Activated T-cell treated with anti-CD3 and anti-CD28 coated beads for 48 hours (primary cell): ENCODE data around the gene SDCCAG8.

ENCODE experiments used
- DNase-seq: peaks from one replicate; pipeline ENCODE4 v3.0.0-alpha.2; 2020; ENCODE audit warnings: low read depth

The SDCCAG8 gene

DNA sequence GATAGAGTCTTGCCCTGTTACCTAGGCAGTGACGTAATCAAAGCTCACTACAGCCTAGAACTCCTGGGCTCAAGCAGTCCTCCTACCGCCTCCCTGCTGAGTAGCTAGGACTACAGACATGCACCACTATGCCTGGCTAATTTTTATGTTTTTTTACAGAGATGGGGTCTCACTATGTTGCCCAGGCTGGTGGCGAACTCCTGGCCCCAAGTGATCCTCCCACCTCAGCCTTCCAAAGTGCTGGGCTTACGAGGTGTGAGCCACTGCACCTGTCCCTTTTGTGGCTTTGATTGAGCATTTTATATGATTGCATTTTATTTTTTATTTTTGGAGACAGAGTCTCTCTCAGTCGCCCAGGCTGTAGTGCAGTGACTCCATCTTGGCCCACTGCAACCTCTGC, 25.8 kb downstream of the SDCCAG8 start:
- DNase-seq: no peak

DNA sequence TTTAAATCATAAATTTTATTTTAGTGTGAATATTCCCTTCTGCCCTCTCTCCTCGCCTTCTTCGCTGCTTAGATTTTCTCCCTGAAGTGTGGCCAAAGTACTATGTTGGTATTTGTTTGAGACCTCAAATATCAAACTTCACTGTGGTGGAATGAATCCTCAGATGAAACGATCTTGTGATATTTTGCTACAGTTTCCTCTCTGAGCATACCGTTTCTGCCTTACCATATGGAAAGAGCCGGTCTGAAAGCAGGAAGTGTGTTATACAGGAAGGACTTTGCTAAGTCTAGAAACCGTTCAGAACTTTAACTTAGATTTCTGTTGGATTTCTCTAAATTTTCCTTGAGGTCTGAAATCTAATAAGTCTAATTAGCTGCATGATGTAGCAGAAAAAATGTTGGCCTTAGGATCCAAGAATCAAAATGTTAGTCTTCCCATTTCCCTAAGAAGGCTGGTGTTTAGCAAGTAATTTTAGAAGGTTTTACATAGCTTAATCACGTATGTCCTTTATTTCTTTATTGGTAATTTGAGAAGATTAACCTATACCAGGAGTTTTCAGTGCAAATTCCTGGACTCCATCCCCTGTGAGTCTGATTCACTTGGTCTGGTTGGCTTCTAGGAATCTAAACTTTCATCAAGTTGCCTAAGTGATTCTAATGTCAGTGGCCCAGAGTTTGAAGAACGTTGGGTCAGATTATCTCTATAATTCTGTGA, 30.7 kb downstream of the SDCCAG8 start:
- no peak for DNase-seq

DNA sequence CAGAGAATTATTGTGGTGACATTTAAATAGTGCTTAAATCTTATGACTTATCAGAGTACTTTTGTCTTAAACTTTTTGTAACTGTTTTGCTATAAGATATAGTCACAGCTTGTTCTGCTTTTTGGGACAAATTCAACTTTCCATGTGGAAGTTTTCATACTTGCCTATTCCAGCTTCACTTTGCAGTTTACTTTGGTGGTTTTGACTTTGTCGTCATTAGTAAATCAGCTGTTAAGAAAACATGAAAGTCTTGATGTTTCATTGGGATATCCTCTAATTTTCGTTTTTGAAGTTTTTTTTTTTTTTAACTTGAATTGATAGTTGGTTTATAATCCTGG, 31.3 kb downstream of the SDCCAG8 start:
- DNase-seq: no peak

DNA sequence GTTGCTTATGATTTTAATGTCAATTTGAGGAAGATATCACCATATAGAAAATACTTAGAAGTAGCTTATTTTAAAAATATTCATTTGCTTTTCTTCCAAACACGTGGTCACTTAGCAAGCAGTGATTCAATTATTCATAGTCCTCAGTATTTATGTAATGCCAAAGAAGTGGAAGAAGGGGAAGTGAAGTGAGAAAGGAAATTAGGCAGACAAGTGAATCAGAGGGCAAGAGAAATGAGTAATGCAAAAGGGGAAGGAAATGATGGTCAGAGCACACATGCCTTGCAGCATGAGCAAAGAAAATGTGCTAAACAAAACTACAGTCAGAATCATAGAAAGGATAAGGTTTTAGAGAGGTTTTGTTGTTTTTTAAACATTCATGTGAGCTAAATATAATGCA, 31.8 kb downstream of the SDCCAG8 start:
- no peak for DNase-seq

DNA sequence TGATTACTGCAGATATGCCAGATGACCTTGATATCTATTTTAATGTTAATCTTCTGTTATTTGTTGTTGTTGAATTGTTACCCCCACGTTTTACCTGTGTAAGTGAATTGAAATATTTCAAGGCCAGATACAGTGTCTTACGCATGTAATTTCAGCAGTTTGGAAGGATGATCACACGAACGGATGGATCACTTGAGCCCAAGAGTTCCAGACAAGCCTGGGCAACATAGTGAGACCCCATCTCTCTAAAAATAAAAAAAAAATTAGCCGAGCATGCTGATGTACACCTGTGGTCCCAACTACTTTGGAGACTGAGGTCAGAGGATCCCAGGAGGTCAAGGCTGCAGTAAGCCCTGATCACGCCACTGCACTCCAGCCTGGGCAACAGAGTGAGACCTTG, 32.2 kb downstream of the SDCCAG8 start:
- DNase-seq: no peak

DNA sequence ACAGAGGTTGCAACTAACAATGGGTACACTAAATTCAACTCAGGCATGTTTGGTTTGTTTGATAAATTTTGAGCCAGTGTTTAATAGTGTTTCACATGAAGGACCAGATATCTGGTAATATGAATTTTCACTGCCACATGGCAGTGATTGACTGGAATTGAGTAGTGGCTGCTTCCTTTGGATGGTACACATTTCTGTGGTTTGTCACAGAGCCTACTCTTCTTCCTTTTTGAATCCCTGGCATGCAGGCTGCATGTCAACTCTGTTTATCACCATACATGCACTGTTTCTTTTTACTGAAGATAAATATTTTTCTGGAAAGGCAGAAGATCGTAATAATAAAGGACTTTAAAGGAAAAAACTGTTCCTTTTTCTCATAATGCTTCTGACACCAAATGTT, 35.5 kb downstream of the SDCCAG8 start:
- DNase-seq: no peak

DNA sequence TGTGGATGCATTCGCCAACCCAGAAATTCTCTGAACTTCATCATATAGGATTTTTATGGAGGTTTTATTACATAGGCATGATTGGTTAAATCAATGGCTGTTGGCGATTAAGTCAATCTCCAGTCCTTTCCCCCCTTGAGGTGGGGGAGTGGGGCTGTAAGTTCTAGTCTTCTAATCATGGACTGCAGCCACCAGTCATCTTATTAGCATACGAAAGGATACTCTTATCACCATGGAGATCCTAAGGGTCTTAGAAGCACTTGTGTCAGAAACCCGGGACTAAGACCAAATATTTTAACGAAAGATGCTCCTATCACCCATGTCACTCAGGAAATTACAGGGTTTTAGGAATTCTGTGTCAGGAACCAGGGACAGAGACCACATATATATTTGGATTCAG, 36.3 kb downstream of the SDCCAG8 start:
- DNase-seq: no peak

DNA sequence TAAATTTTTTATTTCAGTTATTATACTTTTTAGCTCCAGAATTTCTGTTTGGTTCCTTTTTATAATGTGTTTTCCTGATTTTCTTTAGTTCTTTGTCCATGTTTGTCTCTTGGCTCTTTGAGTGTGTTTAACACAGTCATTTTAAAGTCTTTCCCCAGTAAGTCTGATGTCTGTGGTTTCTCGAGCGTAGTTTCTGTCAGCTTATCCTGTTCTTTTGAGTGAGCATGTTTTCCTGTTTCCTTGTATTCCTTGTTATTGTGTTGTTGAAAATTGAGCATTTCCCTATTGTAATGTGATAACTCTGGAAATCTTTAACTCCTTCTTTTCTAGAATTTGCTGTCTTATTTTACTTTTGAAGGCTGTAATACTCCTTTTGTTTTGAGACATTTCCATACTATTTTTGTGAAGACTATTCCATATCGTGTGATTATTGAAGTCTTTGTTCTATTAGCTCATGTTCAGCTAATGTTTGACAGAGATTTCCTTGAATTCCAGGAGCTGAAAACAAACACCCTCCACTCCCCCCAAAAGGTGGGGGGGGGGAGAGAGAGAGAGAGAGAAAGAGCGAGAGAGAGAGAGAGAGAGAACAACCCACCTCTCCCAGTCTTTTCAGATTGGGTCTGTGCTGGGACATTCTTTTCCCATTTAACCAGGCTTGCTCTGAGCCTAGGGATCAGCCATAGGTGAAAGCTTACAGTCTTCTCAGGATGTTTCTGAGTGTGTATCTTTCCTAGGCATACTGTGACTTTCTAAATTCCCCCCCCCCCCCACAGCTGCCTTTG, 38.3 kb downstream of the SDCCAG8 start:
- DNase-seq: no peak

DNA sequence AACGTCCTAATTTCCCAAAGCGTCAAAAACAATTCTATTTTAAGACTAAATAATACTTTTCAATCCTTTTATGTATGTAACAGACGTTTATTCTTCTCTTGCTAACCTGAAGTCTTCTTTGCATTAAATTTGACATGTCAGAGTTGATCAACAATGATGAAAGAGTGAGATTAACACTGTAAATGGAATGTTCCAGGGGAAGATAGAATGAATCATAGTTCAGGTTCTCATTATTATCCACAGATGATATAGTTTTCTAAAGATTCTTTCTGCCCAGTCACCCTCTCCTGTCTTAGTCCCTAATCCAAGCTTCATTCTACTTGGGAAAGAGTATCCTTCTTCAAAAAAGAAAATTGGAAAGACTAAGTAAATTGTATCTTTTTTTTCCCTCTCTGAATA, 38.9 kb downstream of the SDCCAG8 start:
- DNase-seq: no peak

DNA sequence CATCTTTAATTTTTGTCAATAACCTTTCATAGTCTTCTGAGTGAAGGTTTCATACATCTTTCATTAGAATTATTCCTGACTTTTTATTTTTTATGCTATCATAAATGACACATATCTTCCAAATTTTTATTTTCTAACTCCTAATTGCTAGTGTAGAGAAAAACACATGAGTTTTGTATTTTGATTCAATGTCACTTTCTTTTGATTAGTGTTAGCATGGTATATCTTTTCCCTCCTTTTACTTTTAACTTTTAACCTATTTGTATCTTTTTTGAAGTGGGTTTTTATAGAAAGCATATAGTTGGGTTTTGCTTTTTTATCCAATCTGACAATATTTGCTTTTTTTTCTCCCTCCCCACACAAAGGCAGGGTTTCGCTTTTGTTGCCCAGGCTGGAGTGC, 43.2 kb downstream of the SDCCAG8 start:
- no peak for DNase-seq

DNA sequence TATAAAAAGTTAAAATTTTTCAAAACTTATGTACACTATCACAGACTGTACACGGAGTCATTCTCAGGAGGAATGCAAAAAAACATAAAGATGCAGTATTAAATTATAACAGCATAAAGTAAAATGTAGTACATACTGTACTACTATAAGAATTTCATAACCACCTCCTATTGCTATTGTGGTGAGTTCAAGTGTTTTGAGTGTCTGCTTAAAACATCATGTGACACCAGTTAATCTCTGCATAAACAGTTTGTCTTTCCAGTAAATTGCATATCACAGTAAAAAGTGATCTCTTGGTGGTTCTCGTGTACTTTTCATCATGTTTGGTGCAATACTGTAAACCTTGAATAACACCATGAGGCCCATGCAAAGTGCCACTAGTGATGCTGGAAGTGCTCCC, 45.2 kb downstream of the SDCCAG8 start:
- DNase-seq: no peak

DNA sequence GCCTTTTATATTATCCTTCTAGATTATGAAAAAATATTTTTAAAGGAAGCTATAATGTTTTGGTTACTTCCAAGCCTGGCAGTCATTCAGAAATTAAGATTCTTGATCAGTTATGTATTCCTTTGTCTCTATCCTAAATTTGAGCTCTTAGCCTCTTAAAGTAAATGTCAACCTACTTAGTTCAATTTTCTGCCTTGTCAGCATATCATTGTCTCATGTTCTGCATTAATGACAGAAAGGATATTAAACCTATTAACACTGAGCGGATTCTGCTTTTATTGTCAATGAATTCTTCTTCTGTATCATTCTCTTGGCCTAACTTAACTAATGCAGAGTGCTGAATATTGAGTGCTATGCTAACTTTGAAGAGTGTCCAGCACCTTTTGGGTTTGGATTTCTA, 56.0 kb downstream of the SDCCAG8 start:
- no peak for DNase-seq

DNA sequence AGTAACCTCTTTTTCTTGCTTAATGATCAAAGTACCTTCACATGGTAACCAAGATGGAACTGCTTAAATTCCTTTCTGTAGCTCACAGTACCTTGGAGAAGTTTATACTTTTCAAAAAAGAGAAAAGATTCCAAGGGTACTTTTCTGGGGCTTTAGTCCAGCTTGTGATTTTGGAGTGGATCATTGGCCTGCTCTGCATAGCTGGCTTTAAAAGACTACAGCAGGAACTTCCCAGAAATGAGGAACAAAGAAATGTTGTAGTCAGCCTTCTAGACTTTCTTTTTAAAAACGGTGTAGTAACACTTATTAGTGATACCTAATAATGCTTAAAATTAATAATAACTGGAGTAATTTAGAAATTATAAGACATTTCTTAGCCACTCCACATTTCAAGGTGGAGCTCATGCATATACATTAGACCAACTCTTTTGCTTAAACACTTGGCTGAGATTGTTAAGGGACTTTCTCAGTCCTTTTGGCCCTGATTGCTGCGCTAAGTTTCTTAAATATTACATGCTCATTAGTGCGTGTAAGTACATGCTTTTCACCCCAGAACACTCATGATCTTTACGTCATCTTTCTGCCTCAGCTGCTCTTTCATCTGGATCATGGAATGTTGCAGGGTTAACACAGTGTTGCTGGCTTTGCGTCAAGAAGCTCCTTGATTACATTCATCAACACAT, 57.3 kb downstream of the SDCCAG8 start:
- DNase-seq: no peak

DNA sequence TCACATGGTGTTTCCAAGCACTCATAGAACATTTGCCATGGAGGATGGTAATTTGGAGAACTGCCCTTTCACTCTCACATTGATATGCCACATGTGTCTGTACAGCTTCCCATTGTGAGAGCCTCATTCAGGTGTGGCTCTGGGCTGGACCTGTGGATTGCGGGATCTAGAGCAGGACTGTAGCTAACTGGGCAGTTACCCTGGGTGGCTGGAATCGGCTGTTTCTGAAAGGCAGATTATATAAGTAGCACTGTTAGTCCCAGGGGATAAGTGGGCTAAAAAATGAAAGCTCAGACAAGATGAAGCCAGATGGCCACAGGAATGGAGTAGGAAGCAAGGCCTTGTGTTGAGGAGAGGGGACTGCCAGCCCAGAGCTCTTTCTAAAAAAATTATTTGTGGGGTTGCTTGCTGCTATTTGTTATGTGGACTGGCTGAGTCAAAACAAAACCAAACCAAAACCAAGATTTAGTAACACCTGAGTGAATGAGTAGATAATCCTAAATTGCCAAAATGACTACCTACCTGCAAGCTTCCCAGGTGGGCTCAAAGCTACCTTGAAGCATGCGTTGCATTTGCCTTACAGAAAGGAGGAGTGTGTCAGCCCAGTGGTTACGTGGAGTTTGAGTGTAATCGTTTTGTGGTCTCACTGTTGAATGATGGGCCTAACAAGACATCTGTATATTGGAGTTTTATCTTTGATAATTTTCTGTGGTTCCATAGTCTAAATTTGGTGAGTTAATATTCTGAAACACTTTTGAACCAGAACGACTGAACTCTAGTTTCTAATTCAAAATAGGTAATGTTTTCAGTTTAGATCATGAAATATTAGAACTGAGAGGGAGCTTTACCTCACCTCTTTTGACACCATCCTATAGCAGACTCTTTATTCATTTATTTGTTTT, 58.0 kb downstream of the SDCCAG8 start:
- no peak for DNase-seq

DNA sequence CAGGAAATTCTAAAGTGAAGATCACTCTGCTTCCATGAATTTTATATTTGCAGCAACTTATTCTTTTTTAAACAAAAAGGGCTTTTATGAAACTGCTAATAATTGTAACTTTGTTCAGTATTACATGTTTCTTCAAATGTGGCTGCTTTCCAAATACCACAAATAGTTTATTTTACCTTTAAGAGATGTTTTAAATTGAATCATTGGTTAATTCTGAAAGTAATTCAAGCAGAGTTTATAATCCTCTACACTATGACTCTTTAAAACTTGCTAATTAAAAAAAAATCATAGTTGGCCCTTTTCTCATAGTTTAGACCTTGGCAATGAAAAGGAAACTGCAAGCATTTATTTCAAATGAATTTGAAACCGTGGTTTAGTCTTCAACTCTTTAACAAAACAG, 59.6 kb downstream of the SDCCAG8 start:
- DNase-seq: no peak

DNA sequence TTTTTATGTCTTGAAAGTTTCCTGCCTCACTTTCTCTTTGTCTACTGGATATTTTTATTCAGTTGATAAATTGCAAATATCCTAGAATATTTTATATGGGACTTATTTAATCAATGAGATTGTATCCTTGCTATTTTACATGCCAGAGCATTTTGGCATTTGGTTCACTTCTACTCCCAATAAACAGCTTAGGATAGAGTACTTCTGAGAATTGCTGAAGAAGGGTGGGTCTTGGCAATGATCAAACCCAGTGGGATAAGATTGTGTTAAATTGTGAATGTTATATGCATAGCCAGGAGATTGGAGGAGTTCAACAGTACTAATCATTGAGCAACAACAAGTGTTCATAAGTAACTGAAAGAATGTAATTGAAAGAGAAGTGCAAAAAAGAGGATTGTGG, 60.1 kb downstream of the SDCCAG8 start:
- no peak for DNase-seq

DNA sequence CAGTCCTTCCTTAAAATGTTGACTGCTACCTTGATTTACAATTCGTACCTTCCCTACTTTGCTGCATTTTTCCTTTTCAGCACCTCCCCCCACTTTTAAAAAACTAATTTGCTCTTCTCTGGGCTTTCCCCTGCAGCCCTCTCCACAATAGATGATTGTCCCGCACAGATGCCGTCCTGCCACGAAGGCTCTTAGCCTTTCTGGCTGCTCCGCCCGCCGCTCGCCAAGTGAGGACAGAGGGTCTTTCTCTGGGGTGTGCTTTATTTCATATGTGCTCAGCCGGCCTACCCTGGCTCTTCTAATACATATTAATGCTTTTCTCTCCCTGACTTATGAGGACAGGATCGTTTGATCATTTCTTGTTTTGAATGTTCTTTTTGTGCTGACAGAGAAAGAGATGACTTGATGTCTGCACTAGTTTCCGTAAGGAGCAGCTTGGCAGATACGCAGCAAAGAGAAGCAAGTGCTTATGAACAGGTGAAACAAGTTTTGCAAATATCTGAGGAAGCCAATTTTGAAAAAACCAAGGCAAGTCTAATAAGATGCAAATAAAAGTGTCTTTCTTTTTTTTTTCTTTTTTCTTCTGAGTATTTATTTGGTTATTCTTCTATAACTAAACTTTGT, 60.6 kb downstream of the SDCCAG8 start:
- no peak for DNase-seq

DNA sequence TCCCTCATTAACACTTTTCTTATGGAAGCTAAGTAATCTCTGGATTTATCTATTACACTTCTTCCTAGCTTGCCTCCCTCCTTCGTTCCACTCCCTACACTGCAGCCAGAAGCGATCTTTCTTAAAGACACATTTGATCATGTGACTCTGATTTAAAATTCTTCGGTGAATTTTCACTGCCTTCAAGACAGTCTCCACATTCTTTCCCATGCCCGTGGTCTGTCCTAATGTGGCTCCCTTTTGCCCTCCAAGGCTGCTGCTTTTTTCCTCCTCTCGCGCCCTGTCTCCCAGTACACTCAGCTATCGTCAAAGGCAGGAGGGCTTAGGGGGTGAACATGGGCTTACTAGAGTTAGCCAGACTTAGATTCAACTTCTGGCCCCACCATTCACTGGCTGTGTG, 64.4 kb downstream of the SDCCAG8 start:
- DNase-seq: no peak

DNA sequence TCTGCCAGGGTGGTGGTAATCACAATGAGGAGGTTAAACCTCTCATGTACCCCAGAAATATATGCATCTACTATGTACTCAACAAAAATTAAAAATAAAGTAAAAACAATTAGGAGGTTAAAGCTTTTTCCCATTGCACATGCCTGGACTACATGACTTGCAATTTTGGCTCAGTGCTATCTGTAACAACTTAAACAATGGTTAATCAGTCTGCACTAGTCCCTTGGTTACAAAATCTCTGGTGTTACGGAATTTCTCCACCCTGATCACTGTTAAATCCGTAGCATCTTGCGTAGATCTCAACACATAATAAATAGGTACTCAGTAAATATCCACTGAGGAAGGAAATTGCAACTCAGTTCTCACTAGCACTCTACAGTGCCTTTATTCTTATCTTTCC, 66.5 kb downstream of the SDCCAG8 start:
- no peak for DNase-seq

DNA sequence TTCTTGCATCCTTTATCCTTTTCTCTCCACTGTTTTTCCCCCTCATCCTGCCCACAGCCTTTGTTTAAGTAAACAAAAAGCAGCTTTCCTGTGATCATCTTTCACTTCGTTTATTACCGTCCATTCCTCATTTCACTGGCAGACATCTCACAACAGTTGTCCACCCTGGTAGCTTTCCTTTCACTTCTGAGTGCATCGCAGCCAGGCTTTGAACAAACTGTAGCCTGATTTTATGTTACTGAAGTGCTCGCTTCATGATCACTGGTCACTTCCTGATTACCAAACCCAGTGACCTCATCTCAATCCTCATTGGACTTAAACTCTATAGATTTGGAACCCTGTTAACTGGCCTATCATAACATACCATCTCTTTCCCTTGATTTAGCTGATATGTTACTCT, 67.7 kb downstream of the SDCCAG8 start:
- no peak for DNase-seq

DNA sequence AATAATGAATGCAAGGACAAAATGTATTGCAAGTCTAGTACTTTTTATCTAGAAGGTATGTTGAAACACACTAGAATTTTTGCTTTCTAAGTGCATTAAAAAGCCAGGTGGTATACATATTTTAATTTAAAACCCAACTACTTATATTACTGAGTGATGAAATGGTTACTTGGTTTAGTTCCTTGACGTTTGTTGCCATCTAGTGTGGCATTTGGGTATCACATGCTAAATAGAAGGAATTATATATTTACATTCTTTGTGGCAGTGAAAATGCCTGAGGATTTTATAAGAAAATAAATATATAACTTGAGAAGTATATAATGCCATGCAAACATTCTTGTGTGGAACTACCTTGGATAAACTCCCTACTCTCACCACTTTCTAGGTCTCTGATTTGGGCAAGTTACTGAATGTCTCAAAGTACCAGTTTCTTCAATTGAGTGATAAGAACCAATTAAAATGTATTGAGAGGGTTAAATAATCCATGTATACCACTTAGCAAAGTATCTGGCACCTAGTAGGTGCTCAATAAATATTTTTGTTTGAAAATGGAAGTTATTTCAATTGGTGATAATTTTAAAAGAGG, 69.6 kb downstream of the SDCCAG8 start:
- no peak for DNase-seq

DNA sequence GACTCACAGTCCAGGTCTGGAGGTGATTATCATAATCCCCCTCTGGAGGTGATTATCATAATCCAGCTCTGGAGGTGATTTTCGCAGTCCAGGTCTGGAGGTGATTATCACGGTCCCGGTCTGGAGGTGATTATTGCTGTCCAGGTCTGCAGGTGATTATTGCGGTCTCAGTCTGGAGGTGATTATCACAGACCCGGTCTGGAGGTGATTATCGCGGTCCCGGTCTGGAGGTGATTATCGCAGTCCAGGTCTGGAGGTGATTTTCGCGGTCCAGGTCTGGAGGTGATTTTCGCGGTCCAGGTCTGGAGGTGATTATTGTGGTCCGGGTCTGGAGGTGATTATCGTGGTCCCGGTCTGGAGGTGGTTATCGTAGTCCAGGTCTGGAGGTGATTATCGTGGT, 76.6 kb downstream of the SDCCAG8 start:
- no peak for DNase-seq
